T47D (cell line): Measurements from ENCODE around the gene VPS26A.

ENCODE experiments used
- DNase-seq, 2 experiments: peaks; one replicate each; pipeline versions ENCODE4 v3.0.0 to v3.0.0-alpha.2; 2011 to 2012; ENCODE audit warnings: low read depth in 1 of 2, low spot score in 1 of 2
- JUND ChIP-seq: IDR thresholded peaks from 2 replicates; pipeline ENCODE4 v1.6.1; 2012; ENCODE audit warnings: low read depth
- in situ Hi-C: cut with HindIII; loops from 2 replicates; pipeline ENCODE4 v1.10.0; 2016; ENCODE audit warnings: low sequenced_read_pairs, low pct_unique_long_range_greater_than_20kb

The VPS26A gene

DNA sequence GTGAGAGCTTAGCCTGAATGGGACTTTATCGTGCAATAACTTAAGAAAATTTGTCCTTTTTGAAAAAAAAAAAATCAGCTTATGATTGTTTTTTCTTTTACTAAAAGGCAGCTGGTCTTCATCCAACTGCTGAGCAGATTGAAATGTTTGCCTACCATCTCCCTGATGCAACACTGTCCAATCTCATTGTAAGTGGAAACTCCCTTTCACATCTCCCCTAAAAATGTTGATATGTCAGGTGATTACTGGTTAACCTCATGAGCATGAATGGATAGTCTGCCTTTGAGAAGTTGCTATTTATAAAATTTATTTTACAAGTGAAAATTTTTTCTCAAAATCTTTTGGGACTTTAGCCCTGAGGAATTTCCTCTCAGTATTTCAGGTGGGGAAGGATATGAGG, 78.4 kb downstream of the VPS26A start:
- DNase-seq = no peak
- TF ChIP-seq JUND = no peak
- in situ Hi-C loops = no loop called here

DNA sequence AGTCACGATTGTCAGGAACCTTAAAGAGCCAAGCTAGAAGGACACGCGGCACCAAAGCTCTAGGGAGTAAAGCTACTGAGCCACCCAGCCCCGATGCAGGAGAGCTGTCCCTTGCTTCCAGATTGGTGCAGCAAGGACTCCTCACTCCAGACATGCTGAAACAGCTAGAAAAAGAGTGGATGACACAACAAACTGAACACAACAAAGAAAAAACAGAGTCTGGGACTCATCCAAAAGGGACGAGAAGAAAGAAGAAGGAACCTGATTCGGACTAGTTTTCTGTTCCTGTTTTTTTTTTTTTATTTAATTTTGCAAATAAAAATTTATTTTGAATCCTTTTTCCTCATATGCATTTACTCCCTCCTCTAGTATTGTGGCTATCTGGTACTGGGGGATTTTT, 84.8 kb downstream of the VPS26A start:
- TF ChIP-seq JUND = no peak
- DNase-seq = no peak
- in situ Hi-C loops = no loop called here

DNA sequence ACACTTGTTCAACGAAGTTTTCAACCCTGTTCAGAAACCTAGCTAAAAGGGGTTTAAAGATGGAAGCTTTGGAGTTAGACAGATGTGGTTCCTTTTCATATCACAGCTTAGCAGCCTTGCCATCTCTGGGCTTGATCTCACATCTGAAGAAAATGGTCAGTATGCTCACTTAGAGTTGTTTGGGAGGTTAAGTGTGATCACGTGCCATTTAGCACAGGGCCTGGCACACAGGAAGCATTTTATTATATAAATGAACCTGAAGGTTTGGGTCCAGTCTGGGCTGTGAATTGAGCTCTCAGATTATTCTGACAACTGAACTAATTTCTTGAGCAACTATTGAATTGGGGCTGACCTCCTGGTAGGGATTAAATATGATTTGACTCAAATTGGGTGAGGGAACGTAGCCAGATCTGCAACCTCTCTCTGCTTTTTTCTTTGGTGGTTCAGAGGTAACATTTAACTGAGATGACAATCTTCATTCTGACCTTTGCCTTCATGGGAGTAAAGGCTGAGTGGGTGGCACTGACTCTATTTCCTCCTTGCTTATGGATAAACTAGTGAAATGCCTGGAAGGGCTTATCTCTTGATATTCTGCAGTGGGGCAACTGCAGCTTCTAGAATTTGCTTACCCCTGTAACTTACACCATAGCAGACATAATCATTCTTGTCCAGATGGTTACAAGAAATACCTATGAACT, 86.0 kb downstream of the VPS26A start:
- in situ Hi-C loops = no loop called here
- no peak for TF ChIP-seq JUND

DNA sequence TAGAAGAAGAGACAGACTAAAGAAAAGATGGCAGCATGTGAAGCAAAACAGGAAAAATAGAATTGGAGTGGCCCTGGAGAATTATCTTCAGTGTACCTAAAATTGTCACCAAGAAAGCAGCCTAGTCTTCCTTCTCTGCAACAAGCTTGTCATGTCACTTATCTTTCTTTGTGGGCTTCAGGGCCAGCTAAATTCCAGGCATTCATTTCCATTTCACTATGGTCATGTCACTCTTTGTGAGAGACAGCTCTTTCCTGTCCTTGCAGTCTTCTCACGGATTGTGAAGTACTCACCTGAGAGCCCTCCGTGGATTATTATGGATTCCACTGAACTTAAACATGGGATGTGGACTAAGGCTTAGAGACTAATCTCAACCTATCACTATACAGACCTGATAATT, 87.1 kb downstream of the VPS26A start:
- no peak for DNase-seq
- in situ Hi-C loops = no loop called here
- TF ChIP-seq JUND = no peak

More for the DNA sequence above, 86.0 kb downstream of the VPS26A start:
- DNase-seq = no peak

DNA sequence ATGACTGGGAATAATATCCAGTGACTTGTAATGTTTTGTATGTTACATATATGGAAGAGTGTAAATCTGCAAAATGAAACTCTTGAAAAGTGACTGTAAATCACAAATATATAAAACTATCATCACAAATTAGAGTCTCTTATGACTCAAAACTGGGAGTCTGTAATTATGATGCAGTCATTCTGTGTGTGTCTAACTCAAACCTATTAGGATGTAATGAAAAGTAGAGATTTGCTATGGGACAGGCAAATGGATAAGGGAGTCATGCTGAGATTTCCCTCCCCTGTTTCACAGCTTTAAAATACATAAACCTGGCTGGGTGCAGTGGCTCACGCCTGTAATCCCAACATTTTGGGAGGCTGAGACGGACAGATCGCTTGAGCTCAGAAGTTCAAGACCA, 87.5 kb downstream of the VPS26A start:
- in situ Hi-C loops = no loop called here
- no peak for DNase-seq
- no peak for TF ChIP-seq JUND

DNA sequence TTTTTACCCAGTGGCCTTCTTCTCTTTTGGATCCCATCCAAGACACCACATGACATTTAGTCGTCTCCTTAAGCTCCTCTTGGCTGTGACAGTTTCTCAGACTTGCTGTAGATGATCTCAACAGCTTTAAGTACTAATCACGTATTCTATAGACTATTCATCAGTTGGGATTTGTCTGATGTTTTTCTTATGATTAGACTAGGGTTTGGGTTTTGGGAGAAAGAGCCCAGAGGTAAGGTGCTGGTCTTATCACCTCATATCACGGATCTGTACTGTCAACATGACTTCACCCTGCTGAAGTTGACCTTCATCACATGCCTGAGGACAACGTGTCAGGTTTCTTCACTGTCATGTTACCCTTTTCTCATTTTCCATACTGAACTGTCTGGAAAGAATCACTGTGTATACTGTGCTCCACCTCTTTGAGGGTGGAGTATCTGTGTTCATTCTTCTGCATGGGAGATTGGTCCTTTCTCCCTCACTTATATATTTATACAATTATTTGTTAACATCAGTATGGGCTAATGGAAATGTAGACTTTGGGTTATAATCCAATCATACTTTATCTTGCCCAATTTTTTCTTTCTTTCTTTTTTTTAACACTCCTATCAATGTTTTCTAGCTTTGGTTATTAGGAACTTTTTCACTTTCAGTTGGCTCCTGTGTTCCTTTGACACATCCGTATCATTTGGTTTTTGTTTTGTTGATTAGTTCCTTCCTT, 89.8 kb downstream of the VPS26A start:
- DNase-seq = no peak
- in situ Hi-C loops = no loop called here
- no peak for TF ChIP-seq JUND

DNA sequence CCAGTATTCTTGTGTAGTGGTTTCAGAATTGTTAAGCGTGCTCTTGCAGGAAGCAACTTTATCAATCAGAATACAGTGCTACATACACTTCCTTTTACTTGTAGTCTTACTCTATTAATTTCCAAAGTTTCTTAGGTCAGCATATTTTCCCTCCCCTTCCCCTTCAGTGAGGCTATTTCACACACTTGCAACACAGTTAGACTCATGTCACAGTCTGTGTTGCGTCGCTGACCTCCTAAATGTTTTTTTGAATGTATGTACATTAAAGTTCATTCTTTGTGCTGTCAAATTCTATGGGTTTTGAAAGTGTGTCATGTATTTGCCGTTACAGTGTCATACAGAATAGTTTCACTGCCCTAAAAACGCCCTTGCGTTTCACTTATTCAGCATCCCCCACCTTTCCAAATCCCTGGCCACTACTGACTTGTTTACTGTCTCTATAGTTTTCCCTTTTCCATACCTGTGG, 90.7 kb downstream of the VPS26A start:
- no peak for DNase-seq
- in situ Hi-C loops = no loop called here
- TF ChIP-seq JUND = no peak

DNA sequence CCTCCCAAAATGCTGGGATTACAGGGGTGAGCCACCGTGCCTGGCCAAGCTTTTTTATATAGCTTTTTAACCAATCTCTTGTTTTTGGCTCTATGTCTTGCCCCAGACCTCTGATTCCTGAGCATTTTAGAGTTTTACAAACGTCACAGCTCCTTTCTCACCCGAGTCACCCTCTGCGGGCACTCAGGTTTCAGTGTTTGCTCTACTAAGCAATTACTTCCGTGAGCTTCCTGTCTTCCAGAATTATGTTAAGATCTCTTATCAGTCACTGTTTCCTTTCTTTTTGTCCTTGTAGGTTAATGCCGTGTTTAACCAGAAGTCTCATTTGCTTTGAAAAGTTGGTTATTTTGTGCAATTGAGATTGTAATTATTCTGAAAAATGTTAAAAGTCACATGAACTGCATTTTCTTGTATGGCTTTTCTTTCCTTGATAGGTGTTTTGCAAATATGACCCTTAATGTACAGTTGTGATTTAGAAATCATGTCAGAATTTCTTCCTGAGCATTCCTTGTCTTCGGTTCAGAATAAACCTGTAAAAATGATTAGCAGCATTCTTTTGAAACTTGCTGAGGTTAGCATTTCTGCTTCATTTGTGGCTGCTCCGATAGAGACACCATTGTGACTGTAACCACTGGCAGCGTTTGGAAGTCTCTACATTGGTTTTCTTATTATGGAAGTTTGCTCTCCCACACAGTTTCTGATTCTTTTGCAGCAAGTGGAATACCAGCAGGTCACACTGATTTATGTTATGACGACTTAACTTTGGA, 91.6 kb downstream of the VPS26A start:
- in situ Hi-C loops = no loop called here
- TF ChIP-seq JUND = no peak
- no peak for DNase-seq

DNA sequence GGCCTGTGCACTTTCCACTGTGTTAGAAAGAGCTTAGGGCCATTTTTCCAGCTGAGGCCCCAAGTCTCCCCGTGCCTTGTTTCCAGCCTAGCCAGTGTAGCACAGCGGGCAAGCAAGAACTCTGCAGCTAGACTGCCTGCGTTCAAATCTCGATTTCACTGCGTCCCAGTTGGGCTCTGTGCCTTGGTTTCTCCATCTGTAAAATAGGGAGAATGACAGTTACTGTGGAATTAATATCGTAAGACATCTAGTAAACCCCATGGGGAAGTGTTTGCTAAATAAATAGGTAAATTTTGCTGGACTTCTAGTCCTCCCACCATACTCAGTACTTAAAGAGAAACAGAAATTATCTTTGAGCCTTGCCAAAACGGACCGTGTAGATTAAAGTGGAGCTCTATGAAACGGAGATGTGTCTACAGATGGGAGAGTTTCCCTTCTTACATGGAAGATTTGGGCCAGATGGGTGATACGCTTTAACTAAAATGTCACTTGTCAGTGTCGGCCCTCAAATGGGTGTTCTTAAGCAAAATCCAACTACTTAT, 92.7 kb downstream of the VPS26A start:
- TF ChIP-seq JUND = no peak
- DNase-seq = no peak
- in situ Hi-C loops = no loop called here

DNA sequence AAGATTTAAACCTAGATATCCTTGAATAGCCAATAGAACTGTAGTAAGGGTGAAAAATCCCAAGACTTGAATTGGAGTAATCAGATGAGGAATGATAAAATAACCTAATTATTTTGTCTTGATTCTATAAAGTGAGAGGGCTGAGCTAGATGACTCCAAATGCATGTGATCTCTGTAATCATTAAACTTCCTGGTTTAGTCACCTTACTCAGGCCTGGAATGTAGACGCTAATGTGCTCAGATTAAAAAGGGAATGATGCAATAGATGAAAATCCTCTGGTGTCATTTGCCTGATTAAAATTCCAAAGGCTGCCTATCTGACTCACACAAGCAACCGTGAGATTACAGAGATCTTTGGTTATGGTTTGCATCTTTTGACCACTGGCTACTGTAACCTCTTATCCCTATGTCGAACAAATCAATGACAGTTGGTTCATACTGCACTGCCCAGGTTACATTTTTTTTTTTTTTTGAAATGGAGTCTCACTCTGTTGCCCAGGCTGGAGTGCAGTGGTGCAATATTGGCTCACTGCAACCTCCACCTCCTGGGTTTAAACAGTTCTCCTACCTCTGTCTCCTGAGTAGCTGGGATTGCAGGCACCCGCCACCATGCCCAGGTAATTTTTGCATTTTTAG, 93.3 kb downstream of the VPS26A start:
- in situ Hi-C loops = no loop called here

DNA sequence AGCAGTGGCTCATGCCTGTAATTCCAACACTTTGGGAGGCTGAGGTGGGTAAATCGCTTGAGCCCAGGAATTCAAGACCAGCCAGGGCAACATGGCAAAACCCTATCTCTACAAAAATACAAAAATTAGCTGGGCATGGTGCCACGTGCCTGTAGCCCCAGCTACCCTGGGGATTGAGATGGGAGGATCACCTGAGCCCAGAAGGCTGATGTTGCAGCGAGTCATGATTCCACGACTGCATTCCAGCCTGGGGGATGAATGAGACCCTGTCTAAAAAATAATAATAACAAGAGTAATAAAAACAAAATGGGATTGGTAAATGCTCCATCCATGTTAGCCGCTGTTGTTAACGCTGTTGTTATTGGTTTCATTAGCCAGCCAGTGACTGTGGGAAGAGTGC, 94.9 kb downstream of the VPS26A start:
- no peak for TF ChIP-seq JUND
- DNase-seq = no peak
- in situ Hi-C loops = no loop called here

More for the DNA sequence above, 93.3 kb downstream of the VPS26A start:
- no peak for TF ChIP-seq JUND
- DNase-seq = no peak

DNA sequence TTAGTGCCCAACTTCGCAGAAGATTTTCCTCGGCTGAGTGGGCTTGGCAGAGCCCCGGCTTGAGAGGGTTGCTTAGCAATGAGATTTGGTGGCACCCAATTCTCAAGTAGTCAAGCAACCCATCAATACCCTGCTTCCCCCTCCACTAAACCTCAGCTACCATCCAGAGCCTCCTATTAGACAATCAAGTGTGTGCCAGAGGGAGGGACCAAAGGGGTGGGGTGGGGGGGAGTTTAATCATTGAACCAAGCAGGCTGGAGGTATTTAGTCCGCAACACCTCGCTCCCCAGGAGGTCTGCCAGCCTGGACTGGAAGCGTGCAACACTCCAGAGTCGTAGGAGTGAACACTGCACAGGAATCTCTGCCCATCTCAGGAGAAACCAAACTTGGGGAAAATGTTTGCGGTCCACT, 96.1 kb downstream of the VPS26A start, which contains the start of gene HKDC1:
HKDC1 (plus strand) TSS at position 292 of the 411 bp plus-strand sequence; CDS start at position 396, 104 bp downstream.
- no peak for TF ChIP-seq JUND
- no peak for DNase-seq
- in situ Hi-C loops = no loop called here

DNA sequence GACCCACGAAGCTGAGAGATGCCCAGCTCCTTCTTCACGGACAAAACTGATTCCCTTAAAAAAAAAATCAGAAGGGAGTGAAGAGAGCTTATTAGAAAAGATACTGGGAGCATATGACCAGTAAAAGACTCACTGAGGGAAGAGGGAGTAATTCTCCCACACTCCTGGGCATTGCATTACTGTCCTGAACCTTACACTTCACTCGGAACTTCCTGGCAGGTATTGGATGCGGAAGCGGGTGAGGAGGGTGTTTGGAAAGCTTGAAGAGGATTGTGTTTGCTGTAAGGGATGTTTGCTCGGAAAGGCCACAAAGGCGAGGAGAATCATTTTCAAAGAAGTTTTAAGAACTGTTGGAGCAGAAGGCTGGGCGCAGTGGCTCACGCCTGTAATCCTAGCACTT, 96.5 kb downstream of the VPS26A start:
- no peak for DNase-seq
- in situ Hi-C loops = no loop called here
- TF ChIP-seq JUND = no peak
